GM10847 (cell line): ENCODE measurements around the gene MASTL.

Experiments
- POLR2A ChIP-seq: IDR thresholded peaks from 2 replicates; pipeline ENCODE4 v1.6.1; 2011; ENCODE audit not compliant: insufficient read length; ENCODE audit errors: extremely low read depth

The MASTL gene

DNA sequence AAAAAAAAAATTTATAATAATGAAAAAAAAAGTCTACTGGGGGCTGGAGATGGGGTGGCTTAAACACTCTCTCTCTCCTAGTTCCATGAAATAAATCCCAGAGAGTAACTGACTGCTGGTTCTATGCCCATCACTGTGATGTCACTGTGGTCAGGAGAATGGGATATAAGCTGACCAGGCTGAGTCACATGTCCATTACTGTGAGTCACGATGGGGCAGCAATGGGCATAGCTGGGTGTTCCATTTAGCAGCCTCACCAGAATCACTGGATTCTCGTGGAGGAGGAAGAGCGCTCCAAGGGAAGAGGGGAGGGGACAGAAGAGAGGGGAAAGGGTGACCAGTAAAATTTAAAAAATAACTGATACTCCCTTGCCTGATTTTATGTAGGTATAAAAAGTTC, 37.1 kb downstream of the MASTL start:
- no peak for TF ChIP-seq POLR2A

DNA sequence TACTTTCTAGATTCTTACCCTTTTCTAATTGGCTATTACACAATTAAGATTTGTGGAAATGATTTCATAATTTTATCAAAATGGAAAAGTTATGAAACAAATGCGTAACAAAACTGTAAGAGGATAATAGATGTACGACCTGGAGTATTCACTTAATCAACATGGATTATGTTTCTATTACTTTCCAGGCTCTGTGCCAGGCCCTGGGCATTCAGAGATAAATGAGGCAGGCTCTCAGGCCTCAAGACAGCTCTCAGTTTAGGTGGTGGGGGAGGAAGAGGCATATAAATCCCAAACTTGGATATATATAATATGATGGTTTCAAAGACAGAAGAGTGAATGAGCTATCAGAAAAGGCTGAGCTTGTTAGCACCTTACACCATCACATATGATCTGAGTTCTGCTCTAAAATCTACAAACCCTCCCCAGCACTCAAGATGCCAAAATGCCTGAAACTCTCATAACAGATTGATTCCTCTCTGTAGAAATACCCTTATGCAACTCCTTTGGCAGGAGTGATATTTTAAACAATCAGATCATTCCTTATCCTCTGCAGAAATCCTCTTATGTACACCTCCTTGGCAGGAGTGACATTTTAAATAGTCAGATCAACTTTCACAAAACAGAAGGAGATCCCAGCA, 42.9 kb downstream of the MASTL start:
- no peak for TF ChIP-seq POLR2A

DNA sequence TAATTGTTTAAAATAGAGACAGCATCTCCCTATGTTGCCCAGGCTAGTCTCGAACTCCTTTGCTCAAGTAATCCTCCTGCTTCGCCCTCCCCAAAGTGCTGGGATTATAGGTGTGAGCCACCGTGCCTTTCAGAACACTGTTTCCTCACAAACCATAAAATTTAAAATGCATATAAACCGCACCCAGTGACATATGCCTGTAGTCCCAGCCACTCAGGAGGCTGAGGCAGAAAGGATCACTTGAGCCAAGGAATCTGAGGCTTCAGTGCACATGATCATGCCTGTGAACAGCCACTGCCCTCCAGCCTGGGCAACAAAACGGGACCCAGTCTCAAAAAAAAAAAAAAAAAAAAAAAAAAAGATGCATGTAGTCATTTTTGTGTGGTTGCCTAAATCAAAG, 48.7 kb downstream of the MASTL start:
- TF ChIP-seq POLR2A = no peak

DNA sequence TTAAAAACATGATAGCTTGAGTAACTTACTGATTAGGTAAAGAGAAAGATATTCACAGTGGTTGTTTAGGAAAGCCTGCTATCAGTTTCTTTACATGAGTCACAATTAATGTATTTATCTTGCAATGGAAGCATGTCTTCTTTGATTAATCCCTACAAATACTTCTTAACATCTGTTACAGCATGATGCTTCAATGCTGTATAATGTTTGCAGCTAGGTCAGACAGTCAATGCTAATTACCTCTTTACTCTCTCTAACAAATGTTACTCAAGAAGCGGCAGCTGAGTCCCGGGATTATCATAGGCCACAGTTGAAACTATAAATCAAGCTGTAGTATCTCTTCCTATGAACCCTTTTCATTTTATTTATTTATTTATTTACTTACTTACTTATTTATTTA, 52.2 kb downstream of the MASTL start:
- no peak for TF ChIP-seq POLR2A

DNA sequence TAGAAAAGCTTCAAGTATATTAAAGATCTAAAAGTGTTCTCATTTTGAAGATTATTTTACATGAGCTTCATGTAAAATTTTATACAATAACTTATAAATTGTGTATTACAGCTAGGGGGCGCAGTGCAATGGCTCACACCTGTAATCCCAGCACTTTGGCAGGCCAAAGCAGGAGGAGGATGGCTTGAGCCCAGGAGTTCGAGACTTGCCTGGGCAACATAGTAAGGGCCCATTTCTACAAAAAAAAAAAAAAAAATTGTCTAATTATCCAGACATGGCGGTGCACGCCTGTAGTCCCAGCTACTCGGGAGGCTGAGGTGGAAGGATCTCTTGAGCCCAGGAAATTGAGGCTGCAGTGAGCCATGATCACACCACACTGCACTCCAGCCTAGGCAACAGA, 68.8 kb downstream of the MASTL start:
- TF ChIP-seq POLR2A = no peak

DNA sequence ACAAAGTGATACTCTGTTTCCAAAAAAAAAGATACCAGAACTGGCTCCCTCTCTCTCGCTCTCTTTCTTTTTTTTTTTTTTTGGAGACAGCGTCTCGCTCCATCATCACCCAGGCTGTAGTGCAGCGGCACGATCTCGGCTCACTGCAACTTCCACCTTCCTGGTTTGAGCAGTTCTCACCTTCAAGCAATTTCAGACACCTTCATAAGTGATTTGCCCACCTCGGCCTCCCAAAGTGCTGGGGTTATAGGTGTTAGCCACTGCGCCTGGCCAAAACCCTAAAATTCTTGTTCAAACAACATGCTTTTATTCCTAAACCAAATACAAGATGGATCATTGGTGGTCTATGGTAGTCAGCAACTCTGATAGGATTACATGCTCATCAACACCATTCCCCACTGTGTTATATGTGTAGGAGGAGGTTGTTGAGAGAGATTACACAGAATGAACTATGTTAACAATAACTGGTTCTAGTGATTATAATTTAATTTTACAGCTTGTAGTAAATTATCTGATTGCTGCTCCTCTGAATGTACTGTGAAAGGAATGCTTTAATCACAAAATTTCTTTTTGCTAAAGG, 69.9 kb downstream of the MASTL start:
- TF ChIP-seq POLR2A = no peak

DNA sequence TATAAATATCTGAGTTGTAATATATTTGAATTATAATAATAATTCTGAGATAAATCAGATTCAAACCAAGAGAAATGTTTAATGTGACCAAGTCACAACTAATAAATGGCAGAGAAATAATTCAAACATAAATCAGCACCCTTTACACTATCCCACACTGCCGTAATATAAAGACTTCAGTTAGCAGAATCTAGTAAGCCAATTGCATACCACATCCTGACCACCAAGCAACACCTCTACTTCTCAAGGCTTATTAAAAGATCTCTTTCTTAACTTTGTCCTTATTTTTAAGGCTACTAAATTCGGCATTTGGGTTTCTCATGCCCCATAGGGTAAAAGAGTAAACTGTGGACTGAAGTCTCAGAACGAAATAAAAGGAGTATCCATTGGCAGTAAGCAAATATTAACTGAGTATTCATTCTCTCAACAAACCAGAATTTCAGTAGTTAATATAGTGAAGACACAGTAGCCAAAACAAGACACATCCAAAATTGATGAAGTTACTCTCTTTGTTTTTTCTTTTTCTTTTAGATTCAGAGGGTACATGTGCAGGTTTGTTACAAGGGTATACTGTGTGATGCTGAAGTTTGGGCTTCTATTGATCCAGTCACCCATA, 70.6 kb downstream of the MASTL start:
- no peak for TF ChIP-seq POLR2A

DNA sequence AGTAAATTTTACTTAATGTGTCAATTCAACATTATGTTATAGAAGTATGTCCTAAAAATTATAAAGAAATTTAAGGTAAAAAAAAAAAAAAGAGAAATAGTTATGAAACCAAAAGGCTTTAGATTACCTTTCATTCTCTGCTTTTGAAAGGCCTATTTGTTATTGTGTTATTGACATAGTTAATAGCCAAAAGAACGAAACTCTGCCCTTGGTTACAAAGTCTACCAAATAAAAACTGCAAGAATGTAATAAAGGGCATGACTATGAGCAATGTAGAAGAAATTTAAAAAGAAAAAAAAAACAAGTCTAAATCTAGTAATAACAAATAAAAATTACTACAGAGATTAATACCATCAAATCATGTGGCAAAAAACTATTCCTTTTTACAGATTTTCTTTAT, 74.9 kb downstream of the MASTL start:
- TF ChIP-seq POLR2A = no peak

DNA sequence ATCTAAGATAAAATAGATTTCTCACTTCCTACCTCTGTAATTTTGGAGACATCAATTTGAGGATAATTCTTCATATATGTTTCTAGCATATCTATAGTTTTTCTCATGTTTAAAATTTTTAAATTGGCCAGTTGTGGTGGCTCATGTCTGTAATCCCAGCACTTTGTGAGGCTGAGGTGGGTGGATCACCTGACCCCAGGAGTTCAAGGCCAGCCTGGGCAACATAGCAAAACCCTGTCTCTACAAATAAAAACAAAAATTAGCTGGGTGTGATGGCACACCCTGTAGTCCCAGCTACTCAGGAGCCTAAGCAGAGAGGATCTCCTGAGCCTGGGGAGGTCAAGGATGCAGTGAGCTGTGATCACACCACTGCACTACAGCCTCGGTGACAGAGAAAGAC, 80.6 kb downstream of the MASTL start:
- TF ChIP-seq POLR2A = no peak
